HFF-Myc (cell line): ENCODE results near the gene CCDC63.

ENCODE experiments used
- DNase-seq: peaks from one replicate; pipeline ENCODE4 v3.0.0-alpha.2; 2011; ENCODE audit warnings: low read depth; ENCODE audit errors: extremely low read depth
- H3K4me3 ChIP-seq: replicated peaks from 2 replicates; pipeline ENCODE4 v1.5.1; 2011; ENCODE audit warnings: low read depth, mild to moderate bottlenecking, control low read depth, low read length
- CTCF ChIP-seq: IDR thresholded peaks from 2 replicates; pipeline ENCODE4 v1.5.1; 2012; ENCODE audit warnings: mild to moderate bottlenecking, low read depth, low read length, control low read depth; ENCODE audit errors: missing control alignments

Gene CCDC63

GRCh38 chr12:110888256-110888991 lies 41.6 kb downstream of the CCDC63 start:
- no peak overlapping the region for H3K4me3 ChIP-seq
- DNase-seq = no peak
- TF ChIP-seq CTCF = no peak

- no peak for DNase-seq
- TF ChIP-seq CTCF = no peak
- no peak overlapping the region for H3K4me3 ChIP-seq
These were observed 42.6 kb downstream of the CCDC63 start for GRCh38 chr12:110889361-110889760.

GRCh38 chr12:110893956-110894355 lies 47.2 kb downstream of the CCDC63 start:
- no peak for DNase-seq
- TF ChIP-seq CTCF = no peak
- H3K4me3 ChIP-seq = no peak overlapping the region

GRCh38 chr12:110896559-110896958 lies 49.8 kb downstream of the CCDC63 start:
- no peak for TF ChIP-seq CTCF
- DNase-seq = no peak
- H3K4me3 ChIP-seq = no peak overlapping the region

GRCh38 chr12:110901401-110901800 lies 54.6 kb downstream of the CCDC63 start:
- no peak for TF ChIP-seq CTCF
- no peak for DNase-seq

GRCh38 chr12:110903511-110903910 lies 56.7 kb downstream of the CCDC63 start:
- no peak for TF ChIP-seq CTCF
- no peak overlapping the region for H3K4me3 ChIP-seq
- no peak for DNase-seq

More at GRCh38 chr12:110901401-110901800, 54.6 kb downstream of the CCDC63 start:
- H3K4me3 ChIP-seq = no peak overlapping the region

GRCh38 chr12:110906083-110906482 lies 59.3 kb downstream of the CCDC63 start:
- DNase-seq = no peak
- no peak for TF ChIP-seq CTCF
- no peak overlapping the region for H3K4me3 ChIP-seq
